Suprapubic skin (tissue), 4 donors: ENCODE data around the gene SBNO2. TPM values are rescaled to one million over a fixed set of nuclear protein-coding genes. Genes with fewer than 3 reads are reported as not detected.
"Not testable (repeated sequence)": the region's sequence is repeated elsewhere in the genome, so short reads cannot be mapped to it uniquely, and the experiment has no call there.

Source experiments
- DNase-seq, 2 donors: peaks; one replicate each; pipeline ENCODE4 v3.0.0-alpha.2; 2019; ENCODE audit warnings: low spot score in 2 of 2
- H3K27ac ChIP-seq: fragments of 200-600 bp; sonication (generic); one replicate; pipeline ENCODE4 v1.5.1; 2019
- H3K27me3 ChIP-seq: fragments of 200-600 bp; sonication (generic); one replicate; pipeline ENCODE4 v1.5.1; 2019
- H3K36me3 ChIP-seq: fragments of 200-600 bp; sonication (generic); one replicate; pipeline ENCODE4 v1.5.1; 2019
- H3K4me1 ChIP-seq: fragments of 200-600 bp; sonication (generic); one replicate; pipeline ENCODE4 v1.5.1; 2019
- H3K4me3 ChIP-seq: fragments of 200-600 bp; sonication (generic); one replicate; pipeline ENCODE4 v1.5.1; 2019; ENCODE audit warnings: mild to moderate bottlenecking
- H3K9me3 ChIP-seq: fragments of 200-600 bp; sonication (generic); one replicate; pipeline ENCODE4 v1.5.1; 2019
- EP300 ChIP-seq: sonication (generic); formaldehyde crosslinking; IDR thresholded peaks from one replicate; pipeline ENCODE4 v1.6.1; 2017; ENCODE audit warnings: antibody characterized with exemption
- POLR2A ChIP-seq, 2 donors: fragments of 450-650 bp; IDR thresholded peaks; one replicate each; pipeline ENCODE4 v1.6.1; 2017; ENCODE audit warnings: antibody characterized with exemption in 2 of 2, mild to moderate bottlenecking in 2 of 2, moderate library complexity in 2 of 2
- POLR2AphosphoS5 ChIP-seq, 3 donors: sonication (generic); formaldehyde crosslinking; IDR thresholded peaks; one replicate each; pipeline ENCODE4 v1.6.1; 2017; ENCODE audit warnings: antibody characterized with exemption in 3 of 3
- WGBS: methylation state at CpG from one replicate; pipeline ENCODE4 v1.1.5; 2018; 5-methylcytosine and 5-hydroxymethylcytosine counted together
- total RNA-seq, 4 donors: library from RNA; depleted of rRNA; stranded (reverse); fragments of >200 nt; gene quantifications; one replicate each; pipeline ENCODE4 v1.1.0, GENCODE V29; 2016
- TF ChIP-seq, protein P1 (sequence below), 2 donors: fragments of 200-600 bp in 1 of 2; fragments of 450-650 bp in 1 of 2; sonication (generic) in 1 of 2; IDR thresholded peaks; one replicate each; pipeline ENCODE4 v1.5.1; 2016 to 2019; ENCODE audit warnings: antibody characterized with exemption in 2 of 2, mild to moderate bottlenecking in 1 of 2, moderate library complexity in 1 of 2

The SBNO2 gene
- total RNA-seq, 4 donors from 2014 or later: 36.7 to 58.9 (median 45.5) TPM

DNA sequence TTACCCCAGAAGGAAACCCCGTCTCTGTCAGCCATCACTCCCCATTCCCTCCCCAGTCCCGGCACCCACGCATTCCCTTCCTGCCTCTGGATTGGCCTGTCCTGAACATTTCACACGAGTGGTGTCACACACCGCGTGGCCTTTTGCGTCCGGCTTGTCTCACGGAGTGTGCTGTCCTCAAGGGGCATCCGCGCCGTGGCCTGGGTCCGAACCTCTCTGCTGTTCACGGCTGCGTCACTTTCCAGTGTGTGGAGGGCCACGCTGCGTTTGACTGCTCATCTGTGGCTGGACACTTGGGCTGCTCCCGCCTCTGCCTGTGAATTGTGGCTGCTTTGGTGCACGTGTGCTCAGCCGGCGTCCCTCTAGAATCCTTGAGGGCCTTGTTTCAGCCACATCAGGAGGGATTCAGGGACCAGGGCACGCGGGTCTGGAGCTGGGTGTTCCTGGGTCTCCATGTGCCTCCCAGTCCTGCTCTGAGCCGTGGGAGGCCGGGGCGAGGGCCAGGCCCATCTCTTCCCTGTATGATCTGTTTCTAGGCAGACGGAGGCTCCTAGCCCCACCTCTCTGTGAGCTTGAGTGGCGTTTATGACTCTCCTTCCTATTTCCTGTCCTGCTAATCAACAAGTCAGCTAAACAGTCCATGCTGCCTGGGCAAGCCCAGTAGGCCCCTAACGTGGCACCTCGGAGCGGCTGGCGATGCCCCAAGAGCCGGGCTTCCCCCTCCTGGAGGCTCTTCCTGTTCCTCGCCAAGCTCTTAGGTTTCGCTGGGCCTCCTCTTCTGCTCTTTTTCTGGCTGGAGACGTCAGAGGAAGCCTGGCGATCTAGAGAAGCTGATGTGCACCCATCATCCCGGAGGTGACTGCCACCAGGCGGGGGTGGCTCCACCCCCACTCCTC is 39.6 kb upstream of the SBNO2 start:
- Histone ChIP-seq H3K9me3 (no peaks in the 10 kb centered on the region), H3K36me3 (no peaks in the 10 kb centered on the region), H3K27me3 (no peaks in the 10 kb centered on the region), H3K4me1 (peaks cover 89% of the 10 kb centered on the region), H3K27ac (peak overlapping the region; percentile 88), H3K4me3 (peak overlapping the region; percentile 29)
- TF ChIP-seq POLR2AphosphoS5 (IDR thresholded peaks at IDR 0.05) (no peak), POLR2A (IDR thresholded peaks at IDR 0.05) (no peak), EP300 (no peak)
- TF ChIP-seq, protein P1, sequence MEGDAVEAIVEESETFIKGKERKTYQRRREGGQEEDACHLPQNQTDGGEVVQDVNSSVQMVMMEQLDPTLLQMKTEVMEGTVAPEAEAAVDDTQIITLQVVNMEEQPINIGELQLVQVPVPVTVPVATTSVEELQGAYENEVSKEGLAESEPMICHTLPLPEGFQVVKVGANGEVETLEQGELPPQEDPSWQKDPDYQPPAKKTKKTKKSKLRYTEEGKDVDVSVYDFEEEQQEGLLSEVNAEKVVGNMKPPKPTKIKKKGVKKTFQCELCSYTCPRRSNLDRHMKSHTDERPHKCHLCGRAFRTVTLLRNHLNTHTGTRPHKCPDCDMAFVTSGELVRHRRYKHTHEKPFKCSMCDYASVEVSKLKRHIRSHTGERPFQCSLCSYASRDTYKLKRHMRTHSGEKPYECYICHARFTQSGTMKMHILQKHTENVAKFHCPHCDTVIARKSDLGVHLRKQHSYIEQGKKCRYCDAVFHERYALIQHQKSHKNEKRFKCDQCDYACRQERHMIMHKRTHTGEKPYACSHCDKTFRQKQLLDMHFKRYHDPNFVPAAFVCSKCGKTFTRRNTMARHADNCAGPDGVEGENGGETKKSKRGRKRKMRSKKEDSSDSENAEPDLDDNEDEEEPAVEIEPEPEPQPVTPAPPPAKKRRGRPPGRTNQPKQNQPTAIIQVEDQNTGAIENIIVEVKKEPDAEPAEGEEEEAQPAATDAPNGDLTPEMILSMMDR (IDR thresholded peaks at IDR 0.05): no peak
- 56% methylated on average over 31 of the region's 39 CpGs for WGBS
- peak in 1 of 2 donors; percentile 84 for DNase-seq

DNA sequence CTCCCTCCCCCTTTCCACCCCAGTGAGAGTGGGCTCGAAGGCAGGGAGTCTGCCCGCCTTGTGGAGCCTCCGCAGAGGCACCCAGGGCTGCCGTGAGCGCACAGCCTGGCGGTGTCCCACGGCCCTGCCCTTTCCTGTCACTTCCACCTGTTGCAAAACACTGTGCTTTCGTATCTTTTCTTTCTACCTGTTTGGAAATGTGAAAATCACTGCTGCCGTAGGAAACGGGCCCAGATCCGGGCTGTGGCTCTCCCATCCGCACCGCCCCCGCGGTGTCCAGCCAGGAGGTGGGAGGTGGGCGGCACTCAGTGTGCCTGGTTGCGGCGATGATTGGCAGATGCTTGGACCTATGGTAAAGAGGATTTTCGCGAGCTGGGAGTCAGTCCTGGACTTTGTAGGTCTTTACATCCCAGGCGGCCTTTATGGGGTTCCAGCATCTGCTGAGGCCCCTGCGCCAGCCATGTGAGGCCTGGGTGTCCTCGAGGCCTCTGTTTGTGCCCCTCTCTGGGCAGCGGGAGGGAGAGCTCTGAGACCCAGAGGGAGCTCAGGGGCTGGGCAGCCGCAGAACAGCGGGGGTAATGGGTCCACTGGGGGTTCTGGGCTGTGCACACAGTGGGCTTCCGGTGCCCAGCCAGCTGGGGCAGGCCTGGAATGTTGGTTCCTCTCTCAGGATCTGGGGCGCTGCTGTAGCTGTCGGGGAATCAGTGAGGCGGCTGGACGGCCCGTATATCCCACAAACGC is 37.6 kb upstream of the SBNO2 start:
- Histone ChIP-seq H3K36me3 (no peaks in the 10 kb centered on the region), H3K4me3 (no peak overlapping the region), H3K27me3 (no peaks in the 10 kb centered on the region), H3K27ac (peak overlapping the region; percentile 50), H3K9me3 (no peaks in the 10 kb centered on the region), H3K4me1 (peaks cover 93% of the 10 kb centered on the region)
- DNase-seq: no peak
- 74% methylated on average over 32 of the region's 33 CpGs for WGBS
- no peak for TF ChIP-seq POLR2AphosphoS5 (IDR thresholded peaks at IDR 0.05)
- TF ChIP-seq, protein P1 (IDR thresholded peaks at IDR 0.05): no peak
- TF ChIP-seq EP300: no peak
- no peak for TF ChIP-seq POLR2A (IDR thresholded peaks at IDR 0.05)

DNA sequence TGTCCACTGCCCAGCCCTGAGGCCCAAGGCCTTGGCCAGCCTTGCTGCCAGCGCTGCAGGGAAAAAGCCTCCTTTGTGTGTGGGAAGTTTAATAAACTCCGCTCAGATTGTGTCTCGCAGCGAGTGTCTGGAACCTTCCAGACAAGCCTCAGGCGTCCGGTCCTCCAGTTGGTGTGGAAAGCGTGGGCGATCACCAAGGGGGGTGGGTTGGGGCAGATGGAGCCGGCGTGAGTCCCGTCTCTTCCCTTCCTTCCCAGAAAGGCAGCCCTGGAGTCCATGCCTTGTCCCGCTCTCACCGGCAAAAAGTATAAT is 36.1 kb upstream of the SBNO2 start:
- no peak for TF ChIP-seq POLR2A (IDR thresholded peaks at IDR 0.05)
- TF ChIP-seq, protein P1 (IDR thresholded peaks at IDR 0.05): no peak
- TF ChIP-seq EP300: no peak
- no peak for TF ChIP-seq POLR2AphosphoS5 (IDR thresholded peaks at IDR 0.05)
- DNase-seq: no peak
- Histone ChIP-seq H3K36me3 (no peaks in the 10 kb centered on the region), H3K4me3 (no peak overlapping the region), H3K27me3 (no peaks in the 10 kb centered on the region), H3K9me3 (no peaks in the 10 kb centered on the region), H3K27ac (no peak overlapping the region), H3K4me1 (peaks cover 84% of the 10 kb centered on the region)
- WGBS: 63% methylated on average over 11 of the region's 13 CpGs

DNA sequence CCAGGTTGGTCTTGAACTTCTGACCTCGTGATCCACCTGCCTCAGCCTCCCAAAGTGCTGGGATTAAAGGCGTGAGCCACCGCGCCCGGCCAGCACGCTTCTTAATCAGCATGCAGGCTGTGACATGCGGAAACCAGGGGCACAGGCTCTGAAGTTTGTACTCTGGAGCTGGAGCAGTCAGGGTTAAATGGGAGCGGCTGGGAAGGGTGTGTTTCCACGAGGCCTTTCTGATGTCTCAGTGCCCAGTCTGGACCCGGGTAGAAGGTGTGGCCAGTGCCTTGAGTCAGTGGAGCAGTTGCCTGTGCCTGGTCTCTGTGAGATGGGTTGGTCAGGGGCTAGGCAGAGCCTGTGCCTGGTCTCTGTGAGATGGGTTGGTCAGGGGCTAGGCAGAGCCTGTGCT is 34.8 kb upstream of the SBNO2 start:
- 39% methylated on average over 10 of the region's 10 CpGs for WGBS
- H3K4me1 ChIP-seq: peaks cover 75% of the 10 kb centered on the region
- not testable (repeated sequence) for H3K9me3 ChIP-seq, DNase-seq, H3K27me3 ChIP-seq, H3K36me3 ChIP-seq, H3K27ac ChIP-seq
- H3K4me3 ChIP-seq: peak overlapping the region; percentile 8

DNA sequence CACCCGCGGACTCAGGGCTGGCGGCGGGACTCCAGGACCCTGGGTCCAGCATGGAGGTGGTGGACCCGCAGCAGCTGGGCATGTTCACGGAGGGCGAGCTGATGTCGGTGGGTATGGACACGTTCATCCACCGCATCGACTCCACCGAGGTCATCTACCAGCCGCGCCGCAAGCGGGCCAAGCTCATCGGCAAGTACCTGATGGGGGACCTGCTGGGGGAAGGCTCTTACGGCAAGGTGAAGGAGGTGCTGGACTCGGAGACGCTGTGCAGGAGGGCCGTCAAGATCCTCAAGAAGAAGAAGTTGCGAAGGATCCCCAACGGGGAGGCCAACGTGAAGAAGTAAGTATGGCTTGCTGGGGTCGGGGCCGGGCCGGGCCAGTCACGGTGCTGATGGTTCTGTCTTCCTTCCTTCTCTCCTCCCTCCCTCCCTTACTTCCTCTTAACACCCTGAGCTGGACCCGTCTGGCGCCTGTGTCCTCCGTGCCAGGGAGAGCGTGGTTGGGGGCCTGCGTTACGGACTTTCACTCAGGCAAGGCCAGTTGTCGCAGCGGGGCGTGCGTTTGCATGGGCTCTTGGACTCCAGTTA is 32.9 kb upstream of the SBNO2 start:
- no peaks in the 10 kb centered on the region for H3K36me3 ChIP-seq
- H3K27ac ChIP-seq: peak overlapping the region; percentile 58
- TF ChIP-seq POLR2AphosphoS5 (IDR thresholded peaks at IDR 0.05): no peak
- TF ChIP-seq POLR2A (IDR thresholded peaks at IDR 0.05): no peak
- TF ChIP-seq, protein P1 (IDR thresholded peaks at IDR 0.05): no peak
- TF ChIP-seq EP300: no peak
- DNase-seq: peak in 1 of 2 donors; percentile 69
- H3K27me3 ChIP-seq: no peaks in the 10 kb centered on the region
- H3K4me1 ChIP-seq: peaks cover 59% of the 10 kb centered on the region
- peak overlapping the region; percentile 69 for H3K4me3 ChIP-seq
- no peaks in the 10 kb centered on the region for H3K9me3 ChIP-seq
- WGBS: 3% methylated on average over 32 of the region's 38 CpGs
